Vagina (tissue), 2 donors: ENCODE results near the gene EML3.

ENCODE experiments used
- CTCF ChIP-seq, 3 experiments: fragments of 450-650 bp in 2 of 3; fragments of 200-600 bp in 1 of 3; sonication (generic) in 1 of 3; IDR thresholded peaks; one replicate each; pipeline ENCODE4 v1.5.1; 2017 to 2019; ENCODE audit warnings: antibody characterized with exemption in 3 of 3, mild to moderate bottlenecking in 2 of 3, moderate library complexity in 2 of 3
- POLR2A ChIP-seq, 2 donors: fragments of 450-650 bp; IDR thresholded peaks; one replicate each; pipeline ENCODE4 v1.6.1; 2017; ENCODE audit warnings: antibody characterized with exemption in 2 of 2, mild to moderate bottlenecking in 2 of 2, moderate library complexity in 2 of 2
- POLR2AphosphoS5 ChIP-seq, 2 donors: sonication (generic); formaldehyde crosslinking; IDR thresholded peaks; one replicate each; pipeline ENCODE4 v1.9.0; 2017; ENCODE audit warnings: antibody characterized with exemption in 2 of 2, mild to moderate bottlenecking in 2 of 2, low read depth in 1 of 2; ENCODE audit not compliant: insufficient read depth in 1 of 2

DNA sequence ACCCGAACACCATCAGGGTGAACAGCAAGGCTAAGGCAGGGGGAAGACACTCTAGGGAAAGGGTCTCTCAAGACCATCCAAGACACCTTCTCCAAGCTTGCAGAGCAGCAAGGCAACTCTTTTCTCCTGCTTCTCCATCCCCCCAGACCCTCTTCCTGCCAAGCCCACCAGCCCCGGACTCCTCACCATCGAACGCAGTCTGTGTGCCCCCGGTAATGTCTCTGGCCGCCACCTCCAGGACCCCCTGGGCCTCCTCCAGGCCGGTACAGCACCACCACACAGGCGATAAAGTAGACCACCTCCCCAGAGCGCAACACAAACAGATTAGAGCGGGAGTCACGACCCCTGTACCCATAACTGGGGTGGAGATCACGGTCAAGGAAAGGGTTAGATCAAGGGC, 3.8 kb downstream of the EML3 start:
- TF ChIP-seq CTCF (IDR thresholded peaks at IDR 0.05) = no peak
- TF ChIP-seq POLR2AphosphoS5 (IDR thresholded peaks at IDR 0.05; ENCODE audit: insufficient read depth in 1 of 2, low read depth in 1 of 2) = no peak
- TF ChIP-seq POLR2A (IDR thresholded peaks at IDR 0.05) = no peak
